SU-DHL-6 (cell line): ENCODE measurements around the gene GRAMD4.

Experiments
- H2AFZ ChIP-seq: fragments of 200-600 bp; sonication (generic); 2 replicates; pipeline ENCODE4 v1.6.1; 2014; ENCODE audit warnings: low read depth, mild to moderate bottlenecking, moderate library complexity, mixed read lengths, antibody characterized with exemption, low read length; ENCODE audit not compliant: severe bottlenecking
- H3F3A ChIP-seq: fragments of 200-600 bp; shearing (Covaris generic); 2 replicates; pipeline ENCODE4 v1.6.0; 2016; ENCODE audit warnings: antibody characterized with exemption, mild to moderate bottlenecking; ENCODE audit not compliant: insufficient read depth
- H3K27ac ChIP-seq: fragments of 200-600 bp; sonication (generic); 2 replicates; pipeline ENCODE4 v1.5.1; 2016; ENCODE audit warnings: low read depth, mild to moderate bottlenecking, low read length, moderate library complexity, mixed read lengths
- H3K27me3 ChIP-seq: fragments of 200-600 bp; sonication (generic), shearing (Covaris generic); 2 replicates; pipeline ENCODE4 v1.6.0; 2014; ENCODE audit warnings: mild to moderate bottlenecking, low read length
- H3K36me3 ChIP-seq: fragments of 200-600 bp; sonication (generic); 2 replicates; pipeline ENCODE4 v1.6.1; 2014; ENCODE audit warnings: mild to moderate bottlenecking, low read length, mixed read lengths
- H3K4me2 ChIP-seq: fragments of 300-600, 200-600 bp; shearing (Covaris generic), sonication (generic); 2 replicates; pipeline ENCODE4 v1.6.0; 2014; ENCODE audit warnings: low read length, low read depth, mild to moderate bottlenecking; ENCODE audit not compliant: poor library complexity, severe bottlenecking
- H3K4me3 ChIP-seq: fragments of 200-600 bp; sonication (generic); 2 replicates; pipeline ENCODE4 v1.5.1; 2014; ENCODE audit warnings: antibody characterized with exemption, low read length, mild to moderate bottlenecking, mixed read lengths; ENCODE audit not compliant: insufficient read depth, poor library complexity, severe bottlenecking
- H3K79me2 ChIP-seq: fragments of 200-600 bp; sonication (generic); 2 replicates; pipeline ENCODE4 v1.6.1; 2014; ENCODE audit warnings: mild to moderate bottlenecking, low read length, moderate library complexity; ENCODE audit not compliant: insufficient read depth
- H3K9ac ChIP-seq: fragments of 200-600 bp; sonication (generic); 2 replicates; pipeline ENCODE4 v1.7.0; 2014; ENCODE audit warnings: mild to moderate bottlenecking, low read length
- H3K9me2 ChIP-seq: fragments of 200-600 bp; sonication (generic); replicated peaks from 2 replicates; pipeline ENCODE4 v1.6.1; 2014; ENCODE audit warnings: low read length; ENCODE audit not compliant: insufficient read depth
- H3K9me3 ChIP-seq: fragments of 200-600 bp; sonication (generic); 2 replicates; pipeline ENCODE4 v1.6.1; 2014; ENCODE audit warnings: low read length, mixed read lengths; ENCODE audit not compliant: insufficient read depth
- H4K20me1 ChIP-seq: fragments of 200-600 bp; sonication (generic); 2 replicates; pipeline ENCODE4 v1.6.1; 2014; ENCODE audit warnings: low read depth, mild to moderate bottlenecking, antibody characterized with exemption, low read length, moderate library complexity, mixed read lengths
- EZH2phosphoT487 ChIP-seq: fragments of 200-600 bp; sonication (generic), shearing (Covaris generic); conservative IDR thresholded peaks from 2 replicates; pipeline ENCODE4 v1.6.1; 2018; ENCODE audit warnings: mild to moderate bottlenecking, antibody characterized with exemption, low read length, moderate library complexity, mixed read lengths
- TF ChIP-seq, protein P1 (sequence below): fragments of 200-600 bp; sonication (generic); IDR thresholded peaks from one replicate; pipeline ENCODE4 v1.5.1; 2017; ENCODE audit warnings: antibody characterized with exemption, mild to moderate bottlenecking, low read length, moderate library complexity; ENCODE audit not compliant: insufficient read depth, poor library complexity, severe bottlenecking

The GRAMD4 gene

GRCh38 chr22:46638601-46639431, 18.6 kb downstream of the GRAMD4 start:
- Histone ChIP-seq H3K36me3 (no peaks in the 10 kb centered on the region), H3K9ac (no peak overlapping the region), H2AFZ (no peak overlapping the region), H3K9me2 (no peaks in the 10 kb centered on the region), H3K4me2 (no peak overlapping the region), H3K79me2 (no peaks in the 10 kb centered on the region), H3K4me3 (no peak overlapping the region), H3K27me3 (no peaks in the 10 kb centered on the region), H4K20me1 (no peaks in the 10 kb centered on the region), H3K9me3 (no peaks in the 10 kb centered on the region), H3K27ac (no peak overlapping the region), H3F3A (no peaks in the 10 kb centered on the region)
- TF ChIP-seq EZH2phosphoT487: no peak
- TF ChIP-seq, protein P1, sequence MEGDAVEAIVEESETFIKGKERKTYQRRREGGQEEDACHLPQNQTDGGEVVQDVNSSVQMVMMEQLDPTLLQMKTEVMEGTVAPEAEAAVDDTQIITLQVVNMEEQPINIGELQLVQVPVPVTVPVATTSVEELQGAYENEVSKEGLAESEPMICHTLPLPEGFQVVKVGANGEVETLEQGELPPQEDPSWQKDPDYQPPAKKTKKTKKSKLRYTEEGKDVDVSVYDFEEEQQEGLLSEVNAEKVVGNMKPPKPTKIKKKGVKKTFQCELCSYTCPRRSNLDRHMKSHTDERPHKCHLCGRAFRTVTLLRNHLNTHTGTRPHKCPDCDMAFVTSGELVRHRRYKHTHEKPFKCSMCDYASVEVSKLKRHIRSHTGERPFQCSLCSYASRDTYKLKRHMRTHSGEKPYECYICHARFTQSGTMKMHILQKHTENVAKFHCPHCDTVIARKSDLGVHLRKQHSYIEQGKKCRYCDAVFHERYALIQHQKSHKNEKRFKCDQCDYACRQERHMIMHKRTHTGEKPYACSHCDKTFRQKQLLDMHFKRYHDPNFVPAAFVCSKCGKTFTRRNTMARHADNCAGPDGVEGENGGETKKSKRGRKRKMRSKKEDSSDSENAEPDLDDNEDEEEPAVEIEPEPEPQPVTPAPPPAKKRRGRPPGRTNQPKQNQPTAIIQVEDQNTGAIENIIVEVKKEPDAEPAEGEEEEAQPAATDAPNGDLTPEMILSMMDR: no peak

DNA sequence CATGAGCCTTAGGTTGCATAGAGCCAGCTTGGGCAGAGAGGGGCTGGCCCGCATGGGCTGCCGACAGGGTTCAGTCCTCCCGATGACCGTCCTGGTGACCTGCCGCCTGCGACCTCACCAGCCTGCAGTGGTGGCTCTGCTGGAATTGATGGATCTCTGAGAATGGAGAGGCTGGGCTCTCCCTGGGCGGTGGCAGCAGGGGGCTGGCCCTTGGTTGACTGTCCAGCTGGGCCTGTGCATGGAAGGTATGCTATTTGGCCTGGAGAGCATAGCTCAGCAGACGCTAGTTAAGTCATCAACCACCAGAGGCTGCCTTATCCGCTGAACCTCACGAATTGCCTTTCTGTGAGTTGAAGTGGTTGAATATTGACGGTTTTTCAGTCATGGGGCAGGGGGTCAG, 19.7 kb downstream of the GRAMD4 start:
- Histone ChIP-seq H3K4me2 (no peak overlapping the region), H2AFZ (no peak overlapping the region), H3K4me3 (no peak overlapping the region), H3K36me3 (no peaks in the 10 kb centered on the region), H3K9me3 (no peaks in the 10 kb centered on the region), H3K27ac (no peak overlapping the region), H3K79me2 (no peaks in the 10 kb centered on the region), H3K9me2 (no peaks in the 10 kb centered on the region), H4K20me1 (no peaks in the 10 kb centered on the region), H3K9ac (no peak overlapping the region), H3F3A (no peaks in the 10 kb centered on the region), H3K27me3 (no peaks in the 10 kb centered on the region)
- TF ChIP-seq, protein P1: no peak
- TF ChIP-seq EZH2phosphoT487: no peak

DNA sequence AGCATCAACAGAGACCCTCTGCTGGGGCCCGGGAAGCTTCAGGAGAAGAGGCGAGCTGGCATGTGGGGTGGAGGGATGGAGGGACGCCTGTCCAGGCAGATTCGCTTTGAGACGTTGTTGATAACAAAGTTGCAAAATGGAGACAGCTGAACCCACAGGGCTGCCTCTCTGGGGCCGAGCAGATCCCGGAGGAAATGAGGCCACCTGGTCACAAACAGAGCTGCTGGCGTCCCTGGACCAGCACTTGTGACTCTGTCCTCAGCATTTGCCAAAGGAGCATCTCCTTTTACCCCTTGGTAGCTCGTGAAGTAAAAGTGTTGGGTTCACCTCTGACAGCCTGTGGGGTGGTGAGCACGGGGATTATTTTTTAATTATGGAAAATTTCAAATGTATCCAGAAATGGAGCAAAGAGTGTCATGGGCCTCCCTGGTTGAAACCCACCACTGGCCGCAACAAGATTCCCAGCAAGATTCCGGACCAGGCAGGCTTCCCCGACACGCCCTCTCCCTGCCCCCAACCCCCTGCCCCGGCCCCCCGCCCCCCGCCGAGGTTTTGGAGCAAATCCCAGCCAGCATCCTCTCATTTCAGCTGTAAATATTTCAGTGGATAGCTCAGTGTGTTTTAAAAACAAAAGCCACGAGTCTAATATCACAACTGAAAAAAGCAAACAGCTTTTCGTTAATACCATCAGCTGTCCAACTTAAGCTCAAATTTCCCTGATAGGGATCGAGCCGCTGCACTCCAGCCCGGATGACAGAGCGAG, 20.3 kb downstream of the GRAMD4 start:
- H3K36me3 ChIP-seq: no peaks in the 10 kb centered on the region
- no peak for TF ChIP-seq EZH2phosphoT487
- TF ChIP-seq, protein P1: no peak
- no peaks in the 10 kb centered on the region for H4K20me1 ChIP-seq
- H3K9ac ChIP-seq: no peak overlapping the region
- H3F3A ChIP-seq: no peaks in the 10 kb centered on the region
- H3K4me2 ChIP-seq: no peak overlapping the region
- H3K9me3 ChIP-seq: no peaks in the 10 kb centered on the region
- H3K27ac ChIP-seq: no peak overlapping the region
- H2AFZ ChIP-seq: no peak overlapping the region
- H3K27me3 ChIP-seq: no peaks in the 10 kb centered on the region
- H3K79me2 ChIP-seq: no peaks in the 10 kb centered on the region
- no peak overlapping the region for H3K4me3 ChIP-seq
- H3K9me2 ChIP-seq: no peaks in the 10 kb centered on the region
